ENCODE data around the gene ARHGEF26. TPM values are rescaled to one million over a fixed set of nuclear protein-coding genes. Genes with fewer than 3 reads are reported as not detected.

Gene ARHGEF26
- total RNA-seq, 4 donors from 2014 or later: 30.6 to 49.3 (median 37.8) TPM

DNA sequence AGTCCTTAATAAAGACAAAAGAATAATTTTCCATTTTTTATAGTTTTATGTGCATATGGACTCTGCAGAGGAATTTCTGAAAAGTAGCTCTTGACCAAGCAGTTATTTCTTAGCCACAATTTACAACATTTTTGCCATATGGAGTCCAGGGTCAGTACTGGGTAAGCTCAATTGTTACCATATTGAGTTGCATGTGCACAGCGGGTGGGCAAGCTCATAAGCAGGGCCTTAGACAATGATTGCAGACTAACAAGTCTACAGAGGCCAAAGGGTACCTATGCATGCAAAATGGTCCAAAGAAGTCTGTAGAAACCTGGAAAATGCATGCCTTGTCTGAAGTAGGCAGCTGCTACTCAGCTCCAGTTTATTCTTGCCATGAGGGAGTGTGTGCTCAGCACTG is 19.0 kb upstream of the ARHGEF26 start:
- no peak overlapping the region for H3K4me3 ChIP-seq
- no peak for TF ChIP-seq POLR2A (IDR thresholded peaks at IDR 0.05)
- no peak for TF ChIP-seq EP300 (IDR thresholded peaks at IDR 0.05)
- TF ChIP-seq POLR2AphosphoS5 (IDR thresholded peaks at IDR 0.05): no peak
- TF ChIP-seq, protein P1, sequence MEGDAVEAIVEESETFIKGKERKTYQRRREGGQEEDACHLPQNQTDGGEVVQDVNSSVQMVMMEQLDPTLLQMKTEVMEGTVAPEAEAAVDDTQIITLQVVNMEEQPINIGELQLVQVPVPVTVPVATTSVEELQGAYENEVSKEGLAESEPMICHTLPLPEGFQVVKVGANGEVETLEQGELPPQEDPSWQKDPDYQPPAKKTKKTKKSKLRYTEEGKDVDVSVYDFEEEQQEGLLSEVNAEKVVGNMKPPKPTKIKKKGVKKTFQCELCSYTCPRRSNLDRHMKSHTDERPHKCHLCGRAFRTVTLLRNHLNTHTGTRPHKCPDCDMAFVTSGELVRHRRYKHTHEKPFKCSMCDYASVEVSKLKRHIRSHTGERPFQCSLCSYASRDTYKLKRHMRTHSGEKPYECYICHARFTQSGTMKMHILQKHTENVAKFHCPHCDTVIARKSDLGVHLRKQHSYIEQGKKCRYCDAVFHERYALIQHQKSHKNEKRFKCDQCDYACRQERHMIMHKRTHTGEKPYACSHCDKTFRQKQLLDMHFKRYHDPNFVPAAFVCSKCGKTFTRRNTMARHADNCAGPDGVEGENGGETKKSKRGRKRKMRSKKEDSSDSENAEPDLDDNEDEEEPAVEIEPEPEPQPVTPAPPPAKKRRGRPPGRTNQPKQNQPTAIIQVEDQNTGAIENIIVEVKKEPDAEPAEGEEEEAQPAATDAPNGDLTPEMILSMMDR (IDR thresholded peaks at IDR 0.05): no peak
- WGBS: 85% methylated on average over 1 of the region's 1 CpG
- H3K36me3 ChIP-seq: no peaks in the 10 kb centered on the region
- H3K27me3 ChIP-seq: no peaks in the 10 kb centered on the region
- H3K4me1 ChIP-seq: no peaks in the 10 kb centered on the region
- no peak for DNase-seq (ENCODE audit: low spot score in 2 of 2)
- H3K9me3 ChIP-seq: no peaks in the 10 kb centered on the region
- no peak overlapping the region for H3K27ac ChIP-seq

DNA sequence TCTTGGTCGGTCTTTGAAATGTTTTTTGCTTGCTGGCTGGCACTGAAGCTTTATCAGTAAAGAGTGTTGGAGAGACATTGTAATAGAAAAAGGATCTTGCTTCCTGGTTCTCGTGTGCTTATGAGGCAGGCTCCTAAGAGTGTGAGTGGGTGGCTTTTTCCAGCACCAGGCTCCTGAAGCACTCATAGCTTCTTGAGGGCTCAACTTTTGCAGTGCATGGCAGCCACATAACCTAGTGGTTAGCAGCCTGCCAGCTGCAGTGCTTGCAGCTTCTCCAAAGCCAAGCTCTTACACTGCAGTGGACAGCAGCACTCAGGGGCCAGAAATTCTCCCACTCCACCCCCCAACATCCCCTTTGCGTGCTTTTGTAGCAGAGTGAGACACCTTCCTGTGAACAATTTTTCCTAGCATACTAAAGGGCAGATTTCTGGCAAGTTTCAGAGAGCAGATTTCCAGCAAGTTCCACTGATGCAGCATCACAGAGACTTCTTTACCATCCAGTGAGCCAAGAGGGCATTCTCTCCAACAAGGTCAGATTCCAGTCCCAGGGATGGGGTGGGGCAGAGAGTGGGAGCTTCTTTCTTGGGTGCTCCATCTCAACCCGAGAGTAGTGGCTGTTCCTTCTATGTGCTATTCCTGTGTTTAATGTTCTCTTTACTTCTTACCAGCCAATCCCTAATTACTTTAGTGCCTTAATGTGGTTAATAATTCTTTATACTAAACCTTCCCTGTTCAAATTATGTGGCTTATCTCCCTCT is 15.8 kb upstream of the ARHGEF26 start:
- DNase-seq (ENCODE audit: low spot score in 2 of 2): no peak
- H3K27ac ChIP-seq: no peak overlapping the region
- no peaks in the 10 kb centered on the region for H3K27me3 ChIP-seq
- H3K4me3 ChIP-seq: no peak overlapping the region
- H3K36me3 ChIP-seq: no peaks in the 10 kb centered on the region
- no peaks in the 10 kb centered on the region for H3K4me1 ChIP-seq
- TF ChIP-seq POLR2A (IDR thresholded peaks at IDR 0.05) (no peak), POLR2AphosphoS5 (IDR thresholded peaks at IDR 0.05) (no peak), EP300 (IDR thresholded peaks at IDR 0.05) (no peak)
- TF ChIP-seq, protein P1 (IDR thresholded peaks at IDR 0.05): no peak
- no peaks in the 10 kb centered on the region for H3K9me3 ChIP-seq
- 68% methylated on average over 4 of the region's 4 CpGs for WGBS

DNA sequence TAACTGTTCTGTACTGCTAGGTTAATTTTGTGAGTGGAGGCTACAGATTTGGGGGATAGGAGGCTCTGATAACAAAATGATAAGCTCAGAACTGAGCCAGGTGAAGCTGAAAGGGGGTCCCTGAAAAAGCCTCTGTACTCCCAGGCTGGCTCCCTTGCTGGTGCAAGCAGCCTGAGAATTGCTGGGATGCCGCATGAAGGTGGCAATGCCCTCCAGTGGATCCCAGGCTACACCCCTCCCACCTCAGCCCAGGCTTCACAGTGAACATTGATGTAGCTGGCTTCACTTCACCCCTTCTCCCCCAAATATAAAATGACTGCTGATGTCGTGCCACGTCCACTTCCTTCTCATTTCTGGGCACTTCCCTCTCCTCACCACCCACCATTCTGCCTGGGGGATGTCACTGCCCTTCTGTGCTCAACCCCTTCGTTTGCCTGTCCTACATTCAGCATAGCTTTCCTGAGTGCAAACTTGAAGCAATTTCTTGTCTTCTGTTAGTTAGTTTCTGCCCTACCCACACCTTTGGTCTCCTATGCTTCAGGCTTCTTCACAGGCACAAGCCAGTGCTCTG is 9.7 kb upstream of the ARHGEF26 start:
- Histone ChIP-seq H3K4me1 (no peaks in the 10 kb centered on the region), H3K4me3 (no peak overlapping the region), H3K36me3 (no peaks in the 10 kb centered on the region), H3K9me3 (no peaks in the 10 kb centered on the region), H3K27ac (no peak overlapping the region), H3K27me3 (no peaks in the 10 kb centered on the region)
- DNase-seq (ENCODE audit: low spot score in 2 of 2): no peak
- WGBS: 65% methylated on average over 4 of the region's 4 CpGs
- TF ChIP-seq, protein P1 (IDR thresholded peaks at IDR 0.05): no peak
- no peak for TF ChIP-seq POLR2A (IDR thresholded peaks at IDR 0.05)
- no peak for TF ChIP-seq POLR2AphosphoS5 (IDR thresholded peaks at IDR 0.05)
- no peak for TF ChIP-seq EP300 (IDR thresholded peaks at IDR 0.05)

DNA sequence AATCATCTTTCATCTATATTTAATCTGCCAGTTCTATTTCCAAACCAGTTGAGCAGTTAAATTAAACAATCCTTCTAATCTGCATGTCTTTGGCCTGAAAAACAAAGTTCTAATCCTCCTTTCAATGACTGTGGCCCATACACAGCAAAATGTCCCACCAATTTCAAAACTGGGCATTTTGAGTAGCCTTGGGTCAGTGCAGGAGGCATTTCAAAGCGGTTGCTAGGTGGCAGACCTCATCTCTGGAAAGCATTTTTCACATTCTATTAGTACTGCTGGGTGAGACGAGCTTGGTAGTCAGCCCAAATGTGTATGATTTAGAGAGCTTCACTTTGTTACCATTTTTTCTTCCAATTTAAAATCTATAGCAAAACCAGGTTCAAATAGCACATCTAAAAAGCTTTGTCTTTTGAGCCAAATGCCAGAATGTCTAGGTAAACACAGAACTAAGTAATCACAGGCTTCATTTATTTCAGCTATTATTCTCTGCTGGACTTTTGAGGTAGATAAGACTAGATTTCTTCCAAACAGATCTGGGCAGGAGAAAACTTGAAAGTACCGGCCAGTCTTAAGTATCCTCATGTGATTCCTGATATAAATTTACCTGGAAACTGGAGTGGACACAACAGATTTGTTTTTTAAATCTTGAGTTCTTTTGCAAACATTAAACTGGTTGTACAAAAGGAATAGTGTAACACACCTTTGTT is 8.9 kb upstream of the ARHGEF26 start:
- no peak for DNase-seq (ENCODE audit: low spot score in 2 of 2)
- no peak overlapping the region for H3K4me3 ChIP-seq
- WGBS: 84% methylated on average over 3 of the region's 3 CpGs
- H3K36me3 ChIP-seq: no peaks in the 10 kb centered on the region
- TF ChIP-seq POLR2A (IDR thresholded peaks at IDR 0.05): no peak
- TF ChIP-seq POLR2AphosphoS5 (IDR thresholded peaks at IDR 0.05): no peak
- no peak overlapping the region for H3K27ac ChIP-seq
- H3K9me3 ChIP-seq: no peaks in the 10 kb centered on the region
- H3K27me3 ChIP-seq: no peaks in the 10 kb centered on the region
- no peaks in the 10 kb centered on the region for H3K4me1 ChIP-seq

DNA sequence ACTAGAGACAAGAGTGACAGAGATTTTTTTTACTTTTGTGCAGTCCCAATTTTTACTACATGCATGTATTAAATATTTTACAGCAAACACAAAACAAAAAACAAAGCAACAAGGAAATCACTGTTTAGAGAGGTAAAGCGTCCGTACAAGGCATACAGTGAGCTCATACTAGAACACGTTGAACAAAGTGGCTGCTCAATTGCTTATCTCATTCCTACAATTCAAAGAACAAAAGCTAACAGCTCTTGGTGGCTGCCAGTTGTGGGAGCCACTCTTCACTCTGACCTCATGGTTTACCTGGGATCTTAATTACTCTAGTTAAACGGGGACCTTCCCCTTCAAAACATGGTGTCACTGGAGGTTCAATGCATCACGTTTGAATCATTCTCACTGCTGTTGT is 7.6 kb upstream of the ARHGEF26 start:
- 71% methylated on average over 5 of the region's 5 CpGs for WGBS
- no peak overlapping the region for H3K4me3 ChIP-seq
- no peaks in the 10 kb centered on the region for H3K4me1 ChIP-seq
- no peaks in the 10 kb centered on the region for H3K9me3 ChIP-seq
- no peak overlapping the region for H3K27ac ChIP-seq
- DNase-seq (ENCODE audit: low spot score in 2 of 2): no peak
- TF ChIP-seq EP300 (IDR thresholded peaks at IDR 0.05): no peak
- TF ChIP-seq POLR2A (IDR thresholded peaks at IDR 0.05): no peak
- TF ChIP-seq, protein P1 (IDR thresholded peaks at IDR 0.05): no peak
- no peak for TF ChIP-seq POLR2AphosphoS5 (IDR thresholded peaks at IDR 0.05)
- H3K27me3 ChIP-seq: no peaks in the 10 kb centered on the region
- no peaks in the 10 kb centered on the region for H3K36me3 ChIP-seq
